OCI-LY7 (cell line): ENCODE measurements around the gene ACBD3. TPM values are rescaled to one million over a fixed set of nuclear protein-coding genes. Genes with fewer than 3 reads are reported as not detected.
A peak's percentile ranks its signal among the peaks of the same experiment; 100 is the strongest.

Experiments
- BruUV-seq: library from RNA; stranded (reverse); fragments of 400-500 nt; replicated peaks from 2 replicates; lab custom pipeline; 2021; lab: Mats Ljungman, UMichigan
- CTCF ChIA-PET: fragments of 300-600 bp; sonication (Branson Sonifier 250); formaldehyde crosslinking; loops from one replicate; lab custom pipeline; 2022; ENCODE audit warnings: antibody characterized with exemption; ENCODE audit not compliant: unreplicated experiment; lab: Charles Lee
- POLR2A ChIA-PET: fragments of 300-600 bp; sonication (Branson Sonifier 250); formaldehyde crosslinking; loops from one replicate; lab custom pipeline; 2022; ENCODE audit warnings: antibody characterized with exemption; lab: Charles Lee
- DNase-seq: peaks from one replicate; pipeline ENCODE4 v3.0.0-alpha.2; 2015; ENCODE audit warnings: low spot score
- H2AFZ ChIP-seq: fragments of 200-600 bp; sonication (generic), shearing (Covaris generic); 2 replicates; pipeline ENCODE4 v1.6.1; 2014; ENCODE audit warnings: mild to moderate bottlenecking, antibody characterized with exemption, low read length, moderate library complexity
- H3K27ac ChIP-seq: fragments of 200-600 bp; sonication (generic); 2 replicates; pipeline ENCODE4 v1.5.1; 2014; ENCODE audit warnings: mixed run types, low read depth, mild to moderate bottlenecking, moderate library complexity, low read length, inconsistent platforms; ENCODE audit not compliant: poor library complexity, severe bottlenecking
- H3K36me3 ChIP-seq: fragments of 200-600 bp; sonication (generic); 2 replicates; pipeline ENCODE4 v1.6.1; 2014; ENCODE audit warnings: mild to moderate bottlenecking, antibody characterized with exemption, low read length, moderate library complexity, mixed read lengths; ENCODE audit not compliant: insufficient read depth
- H3K4me1 ChIP-seq: fragments of 200-600 bp; sonication (generic); 2 replicates; pipeline ENCODE4 v1.5.1; 2014; ENCODE audit warnings: mild to moderate bottlenecking, low read length; ENCODE audit not compliant: insufficient read depth, poor library complexity, severe bottlenecking
- H3K4me2 ChIP-seq: fragments of 200-600 bp; sonication (generic); 2 replicates; pipeline ENCODE4 v1.6.1; 2014; ENCODE audit warnings: mild to moderate bottlenecking, low read length
- H3K4me3 ChIP-seq: fragments of 200-600 bp; sonication (generic); 2 replicates; pipeline ENCODE4 v1.5.1; 2014; ENCODE audit warnings: mild to moderate bottlenecking, low read depth, low read length; ENCODE audit not compliant: poor library complexity, severe bottlenecking
- H3K79me2 ChIP-seq: fragments of 200-600 bp; sonication (generic); 2 replicates; pipeline ENCODE4 v1.6.1; 2016; ENCODE audit warnings: low read depth, mild to moderate bottlenecking, low read length, moderate library complexity, mixed read lengths; ENCODE audit not compliant: insufficient read depth
- H3K9me2 ChIP-seq: fragments of 200-600 bp; sonication (generic); 2 replicates; pipeline ENCODE4 v1.6.1; 2016; ENCODE audit warnings: mild to moderate bottlenecking, low read length, mixed read lengths; ENCODE audit not compliant: insufficient read depth
- H3K9me3 ChIP-seq: fragments of 200-600 bp; sonication (generic); 2 replicates; pipeline ENCODE4 v1.6.1; 2014; ENCODE audit warnings: mild to moderate bottlenecking, mixed run types, low read length, mixed read lengths
- H4K20me1 ChIP-seq: fragments of 200-600 bp; sonication (generic); 2 replicates; pipeline ENCODE4 v1.6.1; 2014; ENCODE audit warnings: mild to moderate bottlenecking, antibody characterized with exemption, low read length, moderate library complexity, mixed read lengths; ENCODE audit not compliant: insufficient read depth
- EZH2phosphoT487 ChIP-seq: fragments of 200-600 bp; sonication (generic); IDR thresholded peaks from 2 replicates; pipeline ENCODE4 v1.6.1; 2018; ENCODE audit warnings: low read depth, borderline replicate concordance, mild to moderate bottlenecking, mixed run types, antibody characterized with exemption, low read length, moderate library complexity, mixed read lengths
- intact Hi-C: fragments of 100-400 bp; cut with micrococcal nuclease; formaldehyde crosslinking; loops from one replicate; pipeline ENCODE4 v1.10.0; 2022; ENCODE audit not compliant: unreplicated experiment
- total RNA-seq, 2 experiments: library from RNA; depleted of rRNA in 1 of 2; stranded (reverse); fragments of >200 nt in 1 of 2; shearing (Covaris generic) in 1 of 2; gene quantifications; 2 replicates each; pipeline ENCODE4 v1.2.3, GENCODE V29; 2014 to 2022
- TF ChIP-seq, protein P1 (sequence below): fragments of 200-600 bp; sonication (generic); conservative IDR thresholded peaks from 2 replicates; pipeline ENCODE4 v1.5.1; 2014; ENCODE audit warnings: mild to moderate bottlenecking, antibody characterized with exemption, low read length, moderate library complexity, mixed read lengths

The ACBD3 gene
- total RNA-seq, 2 experiments from 2014 or later = 30.3 to 51.7 TPM

DNA sequence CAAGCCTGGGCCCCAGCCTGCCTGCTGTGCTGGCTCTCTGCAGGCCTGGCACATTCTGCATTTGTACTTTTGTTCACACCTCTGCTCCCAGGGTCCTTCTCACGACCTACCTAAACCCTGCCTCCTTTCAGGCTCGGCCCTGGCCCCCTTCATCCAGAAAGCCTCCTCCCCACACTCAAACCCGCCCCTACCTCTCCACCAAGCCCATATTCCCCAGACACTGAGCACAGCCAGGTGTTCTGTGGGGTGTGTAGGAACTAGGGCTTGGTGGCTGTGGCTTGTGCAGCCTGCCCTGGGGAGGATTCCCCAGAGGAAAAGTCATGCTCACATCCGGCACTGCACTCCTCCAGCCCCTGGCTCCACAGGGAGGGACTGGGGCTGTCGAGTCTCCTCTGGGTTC is 28.7 kb upstream of the ACBD3 start:
- peak; percentile 61 for DNase-seq

DNA sequence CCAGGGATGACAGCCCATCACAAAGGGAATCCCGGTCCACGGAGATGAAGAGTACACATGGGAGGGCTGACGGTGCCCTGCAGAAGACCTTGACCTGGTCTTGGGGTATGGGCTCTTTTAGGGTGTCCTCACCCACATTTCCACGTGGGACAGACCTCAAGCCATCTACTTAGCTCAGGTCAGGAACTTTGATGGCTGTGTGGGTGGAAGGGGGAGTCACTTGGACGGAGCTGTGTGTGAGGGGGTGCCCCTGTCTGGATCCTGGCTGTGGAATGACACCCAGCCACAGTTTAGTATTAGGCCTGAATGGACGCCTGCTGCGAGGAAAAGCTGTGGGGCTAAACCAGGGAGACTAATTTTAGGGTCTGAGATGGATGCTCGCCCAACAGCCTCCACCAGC is 26.0 kb upstream of the ACBD3 start:
- H4K20me1 ChIP-seq = no peaks in the 10 kb centered on the region
- no peak overlapping the region for H3K4me3 ChIP-seq
- ChIA-PET POLR2A (interaction anchor here (0.5 kb wide), 1 partner anchor 60 kb away, joined by 6 read pairs; no protein-coding TSS in a partner anchor), CTCF (no interaction called here)
- H3K9me3 ChIP-seq = no peaks in the 10 kb centered on the region
- no peak for TF ChIP-seq EZH2phosphoT487
- TF ChIP-seq, protein P1, sequence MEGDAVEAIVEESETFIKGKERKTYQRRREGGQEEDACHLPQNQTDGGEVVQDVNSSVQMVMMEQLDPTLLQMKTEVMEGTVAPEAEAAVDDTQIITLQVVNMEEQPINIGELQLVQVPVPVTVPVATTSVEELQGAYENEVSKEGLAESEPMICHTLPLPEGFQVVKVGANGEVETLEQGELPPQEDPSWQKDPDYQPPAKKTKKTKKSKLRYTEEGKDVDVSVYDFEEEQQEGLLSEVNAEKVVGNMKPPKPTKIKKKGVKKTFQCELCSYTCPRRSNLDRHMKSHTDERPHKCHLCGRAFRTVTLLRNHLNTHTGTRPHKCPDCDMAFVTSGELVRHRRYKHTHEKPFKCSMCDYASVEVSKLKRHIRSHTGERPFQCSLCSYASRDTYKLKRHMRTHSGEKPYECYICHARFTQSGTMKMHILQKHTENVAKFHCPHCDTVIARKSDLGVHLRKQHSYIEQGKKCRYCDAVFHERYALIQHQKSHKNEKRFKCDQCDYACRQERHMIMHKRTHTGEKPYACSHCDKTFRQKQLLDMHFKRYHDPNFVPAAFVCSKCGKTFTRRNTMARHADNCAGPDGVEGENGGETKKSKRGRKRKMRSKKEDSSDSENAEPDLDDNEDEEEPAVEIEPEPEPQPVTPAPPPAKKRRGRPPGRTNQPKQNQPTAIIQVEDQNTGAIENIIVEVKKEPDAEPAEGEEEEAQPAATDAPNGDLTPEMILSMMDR = no peak
- H3K79me2 ChIP-seq = no peaks in the 10 kb centered on the region
- intact Hi-C loops = no loop called here
- no peak for DNase-seq
- no peaks in the 10 kb centered on the region for H3K9me2 ChIP-seq
- no peak overlapping the region for H3K4me2 ChIP-seq
- no TSS peak for BruUV-seq
- H3K36me3 ChIP-seq = no peaks in the 10 kb centered on the region
- peaks cover 28% of the 10 kb centered on the region for H3K4me1 ChIP-seq
- H2AFZ ChIP-seq = no peak overlapping the region
- no peak overlapping the region for H3K27ac ChIP-seq

More for the DNA sequence above, 28.7 kb upstream of the ACBD3 start:
- TF ChIP-seq, protein P1 = no peak
- TF ChIP-seq EZH2phosphoT487 = no peak
- no peaks in the 10 kb centered on the region for H3K79me2 ChIP-seq
- no peaks in the 10 kb centered on the region for H3K9me2 ChIP-seq
- no peaks in the 10 kb centered on the region for H4K20me1 ChIP-seq
- intact Hi-C loops = no loop called here
- peaks cover 33% of the 10 kb centered on the region for H3K4me1 ChIP-seq
- H3K36me3 ChIP-seq = no peaks in the 10 kb centered on the region
- peak overlapping the region; percentile 53 for H3K4me2 ChIP-seq
- no TSS peak for BruUV-seq
- POLR2A ChIA-PET = no interaction called here
- H2AFZ ChIP-seq = peak overlapping the region; percentile 35; the same call in 1 of the 2 replicates
- no peak overlapping the region for H3K4me3 ChIP-seq
- peak overlapping the region; percentile 9 for H3K27ac ChIP-seq
- CTCF ChIA-PET = no interaction called here
- no peaks in the 10 kb centered on the region for H3K9me3 ChIP-seq

DNA sequence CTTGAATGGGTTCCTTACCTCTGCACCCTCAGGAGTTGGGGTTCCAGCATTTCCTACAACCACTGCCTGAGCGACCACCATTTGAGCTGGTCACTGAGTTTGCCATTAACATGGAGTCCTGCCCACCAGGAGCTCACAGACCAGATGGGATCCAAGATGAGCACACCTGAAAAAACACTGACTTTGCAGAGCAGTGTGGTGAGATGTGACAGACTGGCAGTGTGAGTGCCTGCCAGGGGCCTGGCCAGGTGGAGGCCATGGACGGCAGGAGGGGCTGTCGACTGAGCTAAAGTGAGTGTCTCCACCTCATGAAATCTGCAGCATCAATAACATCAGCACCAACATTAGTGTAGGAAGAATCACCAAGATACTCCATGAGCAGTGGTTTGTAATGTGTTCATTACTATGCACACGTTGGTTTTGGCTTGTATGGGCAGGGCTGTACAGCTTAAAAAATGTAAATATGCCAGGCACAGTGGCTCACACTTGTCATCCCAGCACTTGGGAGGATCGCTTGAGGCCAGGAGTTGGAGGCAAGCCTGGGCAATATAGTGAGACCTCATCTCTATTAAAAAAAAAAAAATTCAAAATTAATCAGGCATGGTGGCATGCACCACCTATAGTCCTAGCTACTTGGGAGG is 24.8 kb upstream of the ACBD3 start:
- CTCF ChIA-PET = interaction anchor here (0.7 to 1.1 kb wide), 3 partner anchors 10 to 32 kb away, joined by 3 to 4 read pairs (median 3); no protein-coding TSS in a partner anchor
- no peaks in the 10 kb centered on the region for H4K20me1 ChIP-seq
- no peaks in the 10 kb centered on the region for H3K36me3 ChIP-seq
- H3K9me3 ChIP-seq = no peaks in the 10 kb centered on the region
- no peak for DNase-seq
- no peaks in the 10 kb centered on the region for H3K79me2 ChIP-seq
- H3K4me3 ChIP-seq = no peak overlapping the region
- no peaks in the 10 kb centered on the region for H3K9me2 ChIP-seq
- intact Hi-C loops = no loop called here
- POLR2A ChIA-PET = interaction anchor here (0.6 to 1.8 kb wide), 7 partner anchors 8 to 122 kb away, joined by 3 to 10 read pairs (median 4); partner anchors contain the start of gene LIN9
- no peak overlapping the region for H2AFZ ChIP-seq
- peaks cover 28% of the 10 kb centered on the region for H3K4me1 ChIP-seq
- BruUV-seq = no TSS peak
- TF ChIP-seq, protein P1 = no peak
- no peak for TF ChIP-seq EZH2phosphoT487
- H3K27ac ChIP-seq = no peak overlapping the region
- no peak overlapping the region for H3K4me2 ChIP-seq
